Right lung (tissue), 10 donors: ENCODE data around the gene CPHXL. TPM values are rescaled to one million over a fixed set of nuclear protein-coding genes. Genes with fewer than 3 reads are reported as not detected.

ENCODE experiments used
- DNase-seq, 2 donors: peaks; one replicate each; pipeline ENCODE4 v3.0.0-alpha.2; 2013
- long read RNA-seq, 8 donors: transcript quantifications; one replicate each; lab custom pipeline, GENCODE V29; 2026
- polyA plus RNA-seq, 5 donors: library from polyadenylated mRNA; unstranded; fragments of 120-200 nt; gene quantifications; one replicate each; pipeline versions ENCODE4 v1.2.1 to v1.2.3, GENCODE V29; 2013; ENCODE audit warnings: inconsistent platforms in 1 of 5, low replicate concordance in 1 of 5; ENCODE audit not compliant: insufficient read length in 5 of 5, insufficient read depth in 1 of 5

Gene CPHXL
- not detected for polyA plus RNA-seq
- long read RNA-seq, donor 1: 0 reads
- long read RNA-seq, donor 2: 0 reads
- long read RNA-seq, donor 3: 0 reads
- long read RNA-seq, donor 4: 0 reads
- long read RNA-seq, donor 5: 0 reads
- long read RNA-seq, donor 6: 0 reads
- long read RNA-seq, donor 7: 0 reads
- long read RNA-seq, donor 8: 0 reads

- no peak for DNase-seq
These were observed at the start of gene CPHXL for GRCh38 chr16:75726390-75726789. CPHXL (minus strand) TSS chr16:75726490; CDS start chr16:75726442, 48 bp downstream.

- peak in 1 of 2 donors; percentile 20 for DNase-seq
These were observed 47.9 kb upstream of the CPHXL start for GRCh38 chr16:75774197-75774596.

- no peak for DNase-seq
These were observed 43.8 kb upstream of the CPHXL start for GRCh38 chr16:75770051-75770450.

- peak in 1 of 2 donors; percentile 63 for DNase-seq
These were observed 38.0 kb upstream of the CPHXL start for GRCh38 chr16:75764154-75764768.

- no peak for DNase-seq
These were observed 36.9 kb upstream of the CPHXL start for GRCh38 chr16:75763204-75763603.

- DNase-seq: no peak
These were observed 36.5 kb upstream of the CPHXL start for GRCh38 chr16:75762746-75763145.

GRCh38 chr16:75761108-75761507, 34.8 kb upstream of the CPHXL start:
- no peak for DNase-seq

GRCh38 chr16:75760018-75760519, 33.8 kb upstream of the CPHXL start:
- no peak for DNase-seq

GRCh38 chr16:75758215-75758614, 31.9 kb upstream of the CPHXL start:
- no peak for DNase-seq

GRCh38 chr16:75754141-75754540, 27.9 kb upstream of the CPHXL start:
- DNase-seq: peak; percentile 66 to 75

- no peak for DNase-seq
These were observed 24.2 kb upstream of the CPHXL start for GRCh38 chr16:75750528-75750927.

GRCh38 chr16:75746359-75746758, 20.1 kb upstream of the CPHXL start:
- DNase-seq: no peak

- no peak for DNase-seq
These were observed 19.5 kb upstream of the CPHXL start for GRCh38 chr16:75745823-75746222.

- no peak for DNase-seq
These were observed 19.0 kb upstream of the CPHXL start for GRCh38 chr16:75745242-75745641.

GRCh38 chr16:75742424-75743047, 16.2 kb upstream of the CPHXL start:
- no peak for DNase-seq

GRCh38 chr16:75733305-75734211, 7.3 kb upstream of the CPHXL start:
- peak; percentile 45 to 62 for DNase-seq

- DNase-seq: no peak
These were observed 6.6 kb upstream of the CPHXL start for GRCh38 chr16:75732871-75733270.

GRCh38 chr16:75727221-75727620, 931 bp upstream of the CPHXL start:
- DNase-seq: no peak

- no peak for DNase-seq
These were observed 7.8 kb downstream of the CPHXL start for GRCh38 chr16:75718452-75718851.

GRCh38 chr16:75714661-75715060, 11.6 kb downstream of the CPHXL start:
- no peak for DNase-seq

- no peak for DNase-seq
These were observed 15.9 kb downstream of the CPHXL start for GRCh38 chr16:75710344-75710743.

- no peak for DNase-seq
These were observed 23.0 kb downstream of the CPHXL start for GRCh38 chr16:75703306-75703705.
